GM23338 (cell line): ENCODE results near the gene LOC101059915.

Source experiments
- CREB1 ChIP-seq: fragments of 250-450 bp; sonication (Bioruptor Pico); IDR thresholded peaks from 2 replicates; pipeline ENCODE4 v1.5.0; 2020; ENCODE audit warnings: low read depth, mild to moderate bottlenecking, moderate library complexity
- EZH2 ChIP-seq: fragments of 200-600 bp; sonication (generic); IDR thresholded peaks from one replicate; pipeline ENCODE4 v1.8.0; 2017; ENCODE audit warnings: antibody characterized with exemption, mild to moderate bottlenecking, low read depth; ENCODE audit not compliant: unreplicated experiment
- EZH2phosphoT487 ChIP-seq: fragments of 200-600 bp; sonication (generic); IDR thresholded peaks from one replicate; pipeline ENCODE4 v1.8.1; 2018; ENCODE audit warnings: antibody characterized with exemption; ENCODE audit not compliant: unreplicated experiment
- JUNB ChIP-seq: IDR thresholded peaks from one replicate; pipeline ENCODE4 v1.6.1; 2016; ENCODE audit warnings: antibody characterized with exemption; ENCODE audit not compliant: unreplicated experiment
- NANOG ChIP-seq: IDR thresholded peaks from 2 replicates; pipeline ENCODE4 v1.6.1; 2016; ENCODE audit warnings: antibody characterized with exemption, borderline replicate concordance
- POLR2AphosphoS5 ChIP-seq: IDR thresholded peaks from 2 replicates; pipeline ENCODE4 v1.6.1; 2016; ENCODE audit warnings: antibody characterized with exemption, low read depth
- STAT1 ChIP-seq: IDR thresholded peaks from one replicate; pipeline ENCODE4 v1.6.1; 2016; ENCODE audit warnings: antibody characterized with exemption; ENCODE audit not compliant: unreplicated experiment
- ZNF114 ChIP-seq: fragments of 250-450 bp; sonication (Bioruptor Pico); IDR thresholded peaks from 2 replicates; pipeline ENCODE4 v1.5.0; 2020; ENCODE audit warnings: mild to moderate bottlenecking, moderate library complexity
- ZNF331 ChIP-seq: fragments of 250-450 bp; sonication (Bioruptor Pico); IDR thresholded peaks from 2 replicates; pipeline ENCODE4 v1.5.0; 2020; ENCODE audit warnings: low read depth, mild to moderate bottlenecking, moderate library complexity
- TF ChIP-seq, protein P1 (sequence below), 2 experiments: fragments of 200-600 bp in 1 of 2; sonication (generic) in 1 of 2; conservative IDR thresholded peaks; 2 replicates each; pipeline versions ENCODE4 v1.5.1 to v1.6.1; 2016 to 2017; ENCODE audit warnings: antibody characterized with exemption in 2 of 2, low read depth in 2 of 2, mild to moderate bottlenecking in 2 of 2, moderate library complexity in 1 of 2
- TF ChIP-seq, protein P2 (sequence below): IDR thresholded peaks from one replicate; pipeline ENCODE4 v1.6.1; 2018; ENCODE audit warnings: antibody characterized with exemption; ENCODE audit not compliant: unreplicated experiment
- TF ChIP-seq, protein P3 (sequence below): IDR thresholded peaks from 2 replicates; pipeline ENCODE4 v1.6.1; 2016; ENCODE audit warnings: antibody characterized with exemption

DNA sequence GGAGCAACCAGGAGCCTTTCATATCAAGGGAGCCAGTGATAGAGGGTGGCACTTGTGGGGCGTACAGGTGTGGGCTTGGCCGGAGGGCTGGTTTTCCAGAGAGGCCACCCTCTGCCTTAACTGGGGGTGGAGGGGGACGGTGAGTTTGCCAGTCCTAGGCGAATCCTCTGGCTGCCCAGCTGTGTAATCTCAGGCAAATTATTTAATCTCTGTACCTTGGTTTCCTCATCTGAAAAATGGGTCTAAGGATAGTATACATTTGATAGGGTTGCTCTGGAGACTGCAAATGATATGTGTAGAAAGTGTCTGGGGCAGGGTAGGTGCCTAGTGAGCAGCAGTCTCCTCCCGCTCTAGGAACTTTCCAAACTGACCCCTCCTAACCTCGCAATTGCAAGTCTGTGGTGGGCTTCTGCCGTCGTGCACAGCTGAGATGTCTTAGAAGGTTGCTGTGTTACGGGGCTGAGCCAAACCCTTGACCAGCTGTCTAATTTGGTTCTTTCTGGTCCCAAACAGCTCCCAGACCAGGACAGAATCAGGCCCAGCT, 45.2 kb upstream of the LOC101059915 start:
- TF ChIP-seq, protein P1, sequence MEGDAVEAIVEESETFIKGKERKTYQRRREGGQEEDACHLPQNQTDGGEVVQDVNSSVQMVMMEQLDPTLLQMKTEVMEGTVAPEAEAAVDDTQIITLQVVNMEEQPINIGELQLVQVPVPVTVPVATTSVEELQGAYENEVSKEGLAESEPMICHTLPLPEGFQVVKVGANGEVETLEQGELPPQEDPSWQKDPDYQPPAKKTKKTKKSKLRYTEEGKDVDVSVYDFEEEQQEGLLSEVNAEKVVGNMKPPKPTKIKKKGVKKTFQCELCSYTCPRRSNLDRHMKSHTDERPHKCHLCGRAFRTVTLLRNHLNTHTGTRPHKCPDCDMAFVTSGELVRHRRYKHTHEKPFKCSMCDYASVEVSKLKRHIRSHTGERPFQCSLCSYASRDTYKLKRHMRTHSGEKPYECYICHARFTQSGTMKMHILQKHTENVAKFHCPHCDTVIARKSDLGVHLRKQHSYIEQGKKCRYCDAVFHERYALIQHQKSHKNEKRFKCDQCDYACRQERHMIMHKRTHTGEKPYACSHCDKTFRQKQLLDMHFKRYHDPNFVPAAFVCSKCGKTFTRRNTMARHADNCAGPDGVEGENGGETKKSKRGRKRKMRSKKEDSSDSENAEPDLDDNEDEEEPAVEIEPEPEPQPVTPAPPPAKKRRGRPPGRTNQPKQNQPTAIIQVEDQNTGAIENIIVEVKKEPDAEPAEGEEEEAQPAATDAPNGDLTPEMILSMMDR (conservative IDR thresholded peaks at IDR 0.05; ENCODE audit: low read depth in 2 of 2), result no peak
- TF ChIP-seq JUNB, result no peak
- no peak for TF ChIP-seq ZNF114 (CRISPR knock-in tag)
- TF ChIP-seq, protein P2, sequence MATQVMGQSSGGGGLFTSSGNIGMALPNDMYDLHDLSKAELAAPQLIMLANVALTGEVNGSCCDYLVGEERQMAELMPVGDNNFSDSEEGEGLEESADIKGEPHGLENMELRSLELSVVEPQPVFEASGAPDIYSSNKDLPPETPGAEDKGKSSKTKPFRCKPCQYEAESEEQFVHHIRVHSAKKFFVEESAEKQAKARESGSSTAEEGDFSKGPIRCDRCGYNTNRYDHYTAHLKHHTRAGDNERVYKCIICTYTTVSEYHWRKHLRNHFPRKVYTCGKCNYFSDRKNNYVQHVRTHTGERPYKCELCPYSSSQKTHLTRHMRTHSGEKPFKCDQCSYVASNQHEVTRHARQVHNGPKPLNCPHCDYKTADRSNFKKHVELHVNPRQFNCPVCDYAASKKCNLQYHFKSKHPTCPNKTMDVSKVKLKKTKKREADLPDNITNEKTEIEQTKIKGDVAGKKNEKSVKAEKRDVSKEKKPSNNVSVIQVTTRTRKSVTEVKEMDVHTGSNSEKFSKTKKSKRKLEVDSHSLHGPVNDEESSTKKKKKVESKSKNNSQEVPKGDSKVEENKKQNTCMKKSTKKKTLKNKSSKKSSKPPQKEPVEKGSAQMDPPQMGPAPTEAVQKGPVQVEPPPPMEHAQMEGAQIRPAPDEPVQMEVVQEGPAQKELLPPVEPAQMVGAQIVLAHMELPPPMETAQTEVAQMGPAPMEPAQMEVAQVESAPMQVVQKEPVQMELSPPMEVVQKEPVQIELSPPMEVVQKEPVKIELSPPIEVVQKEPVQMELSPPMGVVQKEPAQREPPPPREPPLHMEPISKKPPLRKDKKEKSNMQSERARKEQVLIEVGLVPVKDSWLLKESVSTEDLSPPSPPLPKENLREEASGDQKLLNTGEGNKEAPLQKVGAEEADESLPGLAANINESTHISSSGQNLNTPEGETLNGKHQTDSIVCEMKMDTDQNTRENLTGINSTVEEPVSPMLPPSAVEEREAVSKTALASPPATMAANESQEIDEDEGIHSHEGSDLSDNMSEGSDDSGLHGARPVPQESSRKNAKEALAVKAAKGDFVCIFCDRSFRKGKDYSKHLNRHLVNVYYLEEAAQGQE, result no peak
- no peak for TF ChIP-seq EZH2
- TF ChIP-seq EZH2phosphoT487, result no peak
- no peak for TF ChIP-seq STAT1
- no peak for TF ChIP-seq POLR2AphosphoS5
- TF ChIP-seq CREB1 (CRISPR knock-in tag), result no peak
- no peak for TF ChIP-seq NANOG
- TF ChIP-seq, protein P3, sequence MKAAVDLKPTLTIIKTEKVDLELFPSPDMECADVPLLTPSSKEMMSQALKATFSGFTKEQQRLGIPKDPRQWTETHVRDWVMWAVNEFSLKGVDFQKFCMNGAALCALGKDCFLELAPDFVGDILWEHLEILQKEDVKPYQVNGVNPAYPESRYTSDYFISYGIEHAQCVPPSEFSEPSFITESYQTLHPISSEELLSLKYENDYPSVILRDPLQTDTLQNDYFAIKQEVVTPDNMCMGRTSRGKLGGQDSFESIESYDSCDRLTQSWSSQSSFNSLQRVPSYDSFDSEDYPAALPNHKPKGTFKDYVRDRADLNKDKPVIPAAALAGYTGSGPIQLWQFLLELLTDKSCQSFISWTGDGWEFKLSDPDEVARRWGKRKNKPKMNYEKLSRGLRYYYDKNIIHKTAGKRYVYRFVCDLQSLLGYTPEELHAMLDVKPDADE, result no peak
- no peak for TF ChIP-seq ZNF331 (CRISPR knock-in tag)
